Testis (tissue), 3 donors: ENCODE measurements around the gene OR11A1. TPM values are rescaled to one million over a fixed set of nuclear protein-coding genes. Genes with fewer than 3 reads are reported as not detected.

ENCODE experiments used
- DNase-seq: peaks from one replicate; pipeline ENCODE4 v3.0.0-alpha.2; 2019
- H3K27ac ChIP-seq, 2 donors: fragments of 200-600 bp; sonication (generic); one replicate each; pipeline ENCODE4 v1.5.1; 2019
- H3K27me3 ChIP-seq: fragments of 200-600 bp; sonication (generic); one replicate; pipeline ENCODE4 v1.5.1; 2019
- H3K36me3 ChIP-seq: fragments of 200-600 bp; sonication (generic); one replicate; pipeline ENCODE4 v1.5.1; 2017; ENCODE audit warnings: low read depth; ENCODE audit errors: missing control alignments
- H3K4me1 ChIP-seq: fragments of 200-600 bp; sonication (generic); one replicate; pipeline ENCODE4 v1.5.1; 2019
- H3K4me3 ChIP-seq, 2 donors: fragments of 200-600 bp; sonication (generic); one replicate each; pipeline ENCODE4 v1.5.1; 2017 to 2019
- H3K9me3 ChIP-seq: fragments of 200-600 bp; sonication (generic); one replicate; pipeline ENCODE4 v1.5.1; 2017
- POLR2A ChIP-seq: fragments of 450-650 bp; IDR thresholded peaks from one replicate; pipeline ENCODE4 v1.6.1; 2017; ENCODE audit warnings: antibody characterized with exemption, mild to moderate bottlenecking, moderate library complexity
- WGBS, 2 donors: methylation state at CpG; one replicate each; pipeline ENCODE4 v1.1.5; 2018; 5-methylcytosine and 5-hydroxymethylcytosine counted together
- intact Hi-C: fragments of 100-400 bp; cut with DNase I; formaldehyde crosslinking; loops from one replicate; pipeline ENCODE4 v1.15.1; 2023; ENCODE audit warnings: low total_unique reads
- polyA plus RNA-seq: library from polyadenylated mRNA; stranded (reverse); fragments of 350-450 nt; fragmentation: Illumina TruSeq; extraction: RNeasy Lipid Tissue Mini Kit (QIAGEN cat#74804); gene quantifications from one replicate; pipeline ENCODE4 v1.2.3, GENCODE V29; 2014; ENCODE audit warnings: low read depth, low replicate concordance; ENCODE audit not compliant: insufficient read depth
- total RNA-seq, 2 donors: library from RNA; depleted of rRNA; stranded (reverse); fragments of >200 nt; gene quantifications; one replicate each; pipeline ENCODE4 v1.2.3, GENCODE V29; 2016
- TF ChIP-seq, protein P1 (sequence below), 3 experiments: fragments of 450-650 bp in 2 of 3; fragments of 200-600 bp in 1 of 3; sonication (generic) in 1 of 3; IDR thresholded peaks; one replicate each; pipeline ENCODE4 v1.5.1; 2016 to 2019; ENCODE audit warnings: antibody characterized with exemption in 3 of 3, mild to moderate bottlenecking in 2 of 3, moderate library complexity in 1 of 3

Gene OR11A1
- total and polyA plus RNA-seq, 3 donors from 2014 or later = 0.13 to 0.71 (median 0.19) TPM

DNA sequence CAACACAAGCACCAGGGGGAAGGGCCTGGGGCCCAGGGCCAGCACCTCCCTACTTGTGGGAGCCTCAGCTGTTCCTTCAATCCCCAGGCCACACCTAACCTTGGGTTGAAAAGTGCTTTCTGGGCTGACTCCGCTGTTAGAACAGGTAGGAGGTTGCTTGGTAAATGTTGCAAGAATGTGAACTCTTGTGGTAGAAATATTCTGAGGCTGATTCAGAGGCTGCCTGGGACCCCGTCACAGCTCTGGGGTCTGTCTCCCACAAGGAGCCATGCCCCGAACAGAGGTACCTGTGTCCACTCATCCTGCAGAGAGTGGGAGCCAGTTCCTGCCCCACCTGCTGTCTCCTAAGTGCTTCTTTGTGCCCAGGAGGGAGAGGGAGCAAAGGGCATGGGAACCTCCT, 45.3 kb upstream of the OR11A1 start:
- WGBS, 2 donors = 90 to 100% methylated on average over 1 to 3 of the region's 3 CpGs
- no peaks in the 10 kb centered on the region for H3K9me3 ChIP-seq
- TF ChIP-seq, protein P1, sequence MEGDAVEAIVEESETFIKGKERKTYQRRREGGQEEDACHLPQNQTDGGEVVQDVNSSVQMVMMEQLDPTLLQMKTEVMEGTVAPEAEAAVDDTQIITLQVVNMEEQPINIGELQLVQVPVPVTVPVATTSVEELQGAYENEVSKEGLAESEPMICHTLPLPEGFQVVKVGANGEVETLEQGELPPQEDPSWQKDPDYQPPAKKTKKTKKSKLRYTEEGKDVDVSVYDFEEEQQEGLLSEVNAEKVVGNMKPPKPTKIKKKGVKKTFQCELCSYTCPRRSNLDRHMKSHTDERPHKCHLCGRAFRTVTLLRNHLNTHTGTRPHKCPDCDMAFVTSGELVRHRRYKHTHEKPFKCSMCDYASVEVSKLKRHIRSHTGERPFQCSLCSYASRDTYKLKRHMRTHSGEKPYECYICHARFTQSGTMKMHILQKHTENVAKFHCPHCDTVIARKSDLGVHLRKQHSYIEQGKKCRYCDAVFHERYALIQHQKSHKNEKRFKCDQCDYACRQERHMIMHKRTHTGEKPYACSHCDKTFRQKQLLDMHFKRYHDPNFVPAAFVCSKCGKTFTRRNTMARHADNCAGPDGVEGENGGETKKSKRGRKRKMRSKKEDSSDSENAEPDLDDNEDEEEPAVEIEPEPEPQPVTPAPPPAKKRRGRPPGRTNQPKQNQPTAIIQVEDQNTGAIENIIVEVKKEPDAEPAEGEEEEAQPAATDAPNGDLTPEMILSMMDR (IDR thresholded peaks at IDR 0.05) = no peak
- no peak for TF ChIP-seq POLR2A
- no peak for DNase-seq
- H3K27ac ChIP-seq = no peak overlapping the region
- H3K27me3 ChIP-seq = no peaks in the 10 kb centered on the region
- intact Hi-C loops = no loop called here
- H3K4me1 ChIP-seq = no peaks in the 10 kb centered on the region
- H3K4me3 ChIP-seq = no peak overlapping the region
- H3K36me3 ChIP-seq = no peaks in the 10 kb centered on the region

DNA sequence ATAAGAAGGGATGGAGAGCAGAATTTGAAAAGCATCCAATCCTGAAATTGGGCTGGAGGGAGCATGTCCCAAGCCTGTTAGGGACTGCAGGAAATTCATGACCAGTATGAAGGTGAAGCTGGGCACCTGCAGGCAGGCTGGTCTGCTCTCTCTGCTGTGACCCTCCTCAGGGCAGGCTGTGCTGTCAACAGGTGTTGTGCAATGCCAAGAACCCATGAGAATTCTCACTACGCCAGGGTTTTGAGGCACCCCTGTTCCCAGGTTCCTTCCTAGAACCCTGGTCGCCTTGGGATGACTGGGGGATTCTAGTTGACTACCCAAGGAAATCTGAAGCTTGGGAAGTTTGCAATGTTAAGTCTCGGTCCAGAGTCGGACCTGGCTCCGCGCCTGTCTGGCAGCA, 44.2 kb upstream of the OR11A1 start:
- intact Hi-C loops = no loop called here
- no peak overlapping the region for H3K27ac ChIP-seq
- H3K4me1 ChIP-seq = no peaks in the 10 kb centered on the region
- no peak for DNase-seq
- H3K4me3 ChIP-seq = no peak overlapping the region
- WGBS, 2 donors = 89 to 98% methylated on average over 6 of the region's 6 CpGs
- no peaks in the 10 kb centered on the region for H3K9me3 ChIP-seq
- TF ChIP-seq, protein P1 (IDR thresholded peaks at IDR 0.05) = no peak
- no peak for TF ChIP-seq POLR2A
- no peaks in the 10 kb centered on the region for H3K36me3 ChIP-seq
- no peaks in the 10 kb centered on the region for H3K27me3 ChIP-seq

GRCh38 chr6:29500594-29500993, 43.7 kb upstream of the OR11A1 start:
- intact Hi-C loops = no loop called here

GRCh38 chr6:29499704-29500103, 42.8 kb upstream of the OR11A1 start:
- no peak overlapping the region for H3K27ac ChIP-seq
- no peaks in the 10 kb centered on the region for H3K27me3 ChIP-seq
- no peaks in the 10 kb centered on the region for H3K36me3 ChIP-seq
- no peaks in the 10 kb centered on the region for H3K9me3 ChIP-seq
- WGBS, 2 donors = 79 to 86% methylated on average over 3 to 5 of the region's 5 CpGs
- DNase-seq = no peak
- intact Hi-C loops = no loop called here
- H3K4me3 ChIP-seq = no peak overlapping the region
- TF ChIP-seq POLR2A = no peak
- TF ChIP-seq, protein P1 (IDR thresholded peaks at IDR 0.05) = no peak
- no peaks in the 10 kb centered on the region for H3K4me1 ChIP-seq

More at GRCh38 chr6:29500594-29500993, 43.7 kb upstream of the OR11A1 start:
- Histone ChIP-seq H3K4me3 (no peak overlapping the region), H3K9me3 (no peaks in the 10 kb centered on the region), H3K27ac (no peak overlapping the region), H3K27me3 (no peaks in the 10 kb centered on the region), H3K4me1 (no peaks in the 10 kb centered on the region), H3K36me3 (no peaks in the 10 kb centered on the region)
- no peak for TF ChIP-seq POLR2A
- TF ChIP-seq, protein P1 (IDR thresholded peaks at IDR 0.05) = no peak
- whole genome bisulfite sequencing, 2 donors = 91 to 92% methylated on average over 8 of the region's 8 CpGs
- no peak for DNase-seq

GRCh38 chr6:29496961-29497360, 40.1 kb upstream of the OR11A1 start:
- intact Hi-C loops = no loop called here
- DNase-seq = no peak
- Histone ChIP-seq H3K36me3 (no peaks in the 10 kb centered on the region), H3K4me3 (no peak overlapping the region), H3K4me1 (no peaks in the 10 kb centered on the region), H3K9me3 (no peaks in the 10 kb centered on the region), H3K27me3 (no peaks in the 10 kb centered on the region), H3K27ac (no peak overlapping the region)
- WGBS, 2 donors = 91% methylated on average over 4 of the region's 4 CpGs
- no peak for TF ChIP-seq POLR2A
- TF ChIP-seq, protein P1 (IDR thresholded peaks at IDR 0.05) = no peak
